OCI-M1 (cell line): ENCODE data around the gene NUB1.

Source experiments
- DNase-seq: peaks from one replicate; lab custom pipeline; 2025; lab: John Stamatoyannopoulos, UW

Gene NUB1

GRCh38 chr7:151389096-151389767 is 47.6 kb downstream of the NUB1 start:
- no peak for DNase-seq

GRCh38 chr7:151389768-151390597 is 48.4 kb downstream of the NUB1 start:
- DNase-seq: no peak

GRCh38 chr7:151390598-151391357 is 49.2 kb downstream of the NUB1 start:
- peak; percentile 17 for DNase-seq

- no peak for DNase-seq
These were observed 49.7 kb downstream of the NUB1 start for GRCh38 chr7:151391358-151391730.

GRCh38 chr7:151392002-151392401 is 50.4 kb downstream of the NUB1 start:
- DNase-seq: no peak

GRCh38 chr7:151392426-151392825 is 50.8 kb downstream of the NUB1 start:
- no peak for DNase-seq

- DNase-seq: no peak
These were observed 51.7 kb downstream of the NUB1 start for GRCh38 chr7:151393031-151393977.

- no peak for DNase-seq
These were observed 52.7 kb downstream of the NUB1 start for GRCh38 chr7:151394076-151395035.

- DNase-seq: no peak
These were observed 53.4 kb downstream of the NUB1 start for GRCh38 chr7:151395036-151395367.

GRCh38 chr7:151396328-151396970 is 54.8 kb downstream of the NUB1 start:
- no peak for DNase-seq

GRCh38 chr7:151397026-151397425 is 55.4 kb downstream of the NUB1 start:
- DNase-seq: no peak

- DNase-seq: no peak
These were observed 57.1 kb downstream of the NUB1 start for GRCh38 chr7:151398446-151399304.

- no peak for DNase-seq
These were observed 57.6 kb downstream of the NUB1 start for GRCh38 chr7:151399305-151399601.

GRCh38 chr7:151399906-151400305 is 58.3 kb downstream of the NUB1 start:
- no peak for DNase-seq

GRCh38 chr7:151400626-151401315 is 59.2 kb downstream of the NUB1 start:
- DNase-seq: no peak

- no peak for DNase-seq
These were observed 60.6 kb downstream of the NUB1 start for GRCh38 chr7:151402029-151402835.

- no peak for DNase-seq
These were observed 62.2 kb downstream of the NUB1 start for GRCh38 chr7:151403764-151404163.
